Measurements from ENCODE around the gene CACNG4.

Gene CACNG4

DNA sequence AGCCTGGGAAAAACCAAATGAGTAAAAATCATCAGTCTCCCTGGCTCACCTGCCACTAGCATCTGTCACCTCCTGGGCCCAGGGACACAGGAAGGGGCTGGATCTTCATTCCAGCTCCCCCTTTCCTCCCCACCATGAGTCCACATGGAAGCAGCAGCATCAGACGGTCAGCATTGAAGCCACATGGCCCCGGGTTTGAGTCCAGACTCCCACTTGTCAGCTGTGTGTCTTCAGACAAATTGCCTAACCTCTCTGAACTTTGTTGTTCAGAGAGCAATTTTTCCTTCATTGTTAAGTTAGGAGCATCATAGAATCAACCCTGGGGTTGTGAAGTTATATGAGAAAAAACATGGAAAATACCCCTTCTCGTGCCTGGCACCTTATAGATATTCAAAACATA is 10.7 kb downstream of the CACNG4 start:
- no peak overlapping the region for H3K4me3 ChIP-seq (ENCODE audit: low read depth, low read length)
- no peak for DNase-seq (ENCODE audit: low read depth)
- TF ChIP-seq, protein P1, sequence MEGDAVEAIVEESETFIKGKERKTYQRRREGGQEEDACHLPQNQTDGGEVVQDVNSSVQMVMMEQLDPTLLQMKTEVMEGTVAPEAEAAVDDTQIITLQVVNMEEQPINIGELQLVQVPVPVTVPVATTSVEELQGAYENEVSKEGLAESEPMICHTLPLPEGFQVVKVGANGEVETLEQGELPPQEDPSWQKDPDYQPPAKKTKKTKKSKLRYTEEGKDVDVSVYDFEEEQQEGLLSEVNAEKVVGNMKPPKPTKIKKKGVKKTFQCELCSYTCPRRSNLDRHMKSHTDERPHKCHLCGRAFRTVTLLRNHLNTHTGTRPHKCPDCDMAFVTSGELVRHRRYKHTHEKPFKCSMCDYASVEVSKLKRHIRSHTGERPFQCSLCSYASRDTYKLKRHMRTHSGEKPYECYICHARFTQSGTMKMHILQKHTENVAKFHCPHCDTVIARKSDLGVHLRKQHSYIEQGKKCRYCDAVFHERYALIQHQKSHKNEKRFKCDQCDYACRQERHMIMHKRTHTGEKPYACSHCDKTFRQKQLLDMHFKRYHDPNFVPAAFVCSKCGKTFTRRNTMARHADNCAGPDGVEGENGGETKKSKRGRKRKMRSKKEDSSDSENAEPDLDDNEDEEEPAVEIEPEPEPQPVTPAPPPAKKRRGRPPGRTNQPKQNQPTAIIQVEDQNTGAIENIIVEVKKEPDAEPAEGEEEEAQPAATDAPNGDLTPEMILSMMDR (conservative IDR thresholded peaks at IDR 0.05; ENCODE audit: low read depth, low read length) = no peak

DNA sequence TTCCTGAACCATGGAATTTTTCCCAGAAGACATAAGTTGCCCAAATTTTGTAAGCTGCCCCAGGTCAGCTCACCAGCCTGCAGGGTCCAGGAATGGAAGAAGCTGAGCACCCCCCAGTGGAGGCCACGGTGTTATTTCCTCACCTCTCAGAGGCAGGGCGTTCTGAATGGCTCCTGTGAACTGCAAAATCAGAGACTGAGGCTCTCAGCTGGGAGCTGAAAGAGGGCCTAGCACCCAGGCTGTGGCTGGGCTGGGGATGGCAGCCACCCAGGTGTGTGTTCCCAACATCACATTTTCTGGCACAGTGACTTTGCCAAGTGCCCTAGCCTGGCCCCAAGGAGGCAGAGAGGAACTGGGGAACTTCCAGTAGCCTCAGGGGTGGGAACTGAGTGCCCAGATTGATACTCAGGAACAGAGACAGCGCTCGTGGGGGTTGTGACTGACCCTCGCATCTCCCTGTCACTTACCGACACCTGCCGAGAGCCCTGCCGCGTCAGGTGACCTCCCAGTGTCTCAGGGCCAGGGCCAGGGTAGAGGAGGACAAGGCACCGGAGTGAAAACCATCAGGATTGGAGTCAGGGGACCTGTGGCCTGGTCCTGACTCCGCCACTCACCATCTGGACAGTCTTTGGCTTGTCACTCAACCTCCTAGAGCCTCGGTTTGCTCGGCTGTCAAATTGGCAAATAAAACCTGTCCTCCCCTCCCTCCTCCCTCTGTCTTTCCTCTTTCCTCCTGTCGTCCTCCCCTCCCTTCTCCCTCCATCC is 11.3 kb downstream of the CACNG4 start:
- DNase-seq (ENCODE audit: low read depth) = peak; percentile 12
- TF ChIP-seq, protein P1 (conservative IDR thresholded peaks at IDR 0.05; ENCODE audit: low read depth, low read length) = peak; percentile 31

DNA sequence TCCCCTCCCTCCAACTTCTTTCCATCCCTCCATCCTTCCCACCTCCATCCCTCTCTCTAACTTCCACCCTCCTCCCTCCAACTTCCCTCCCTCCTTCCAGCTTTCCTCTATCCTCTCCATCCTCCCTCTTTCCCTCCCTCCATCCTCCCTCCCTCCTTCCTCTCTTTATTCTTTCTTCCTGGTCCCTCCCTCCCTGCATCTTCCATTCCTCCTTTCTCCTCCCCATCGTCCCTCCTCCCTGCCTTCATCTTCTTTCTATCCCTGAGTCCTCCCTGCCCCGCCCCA is 11.8 kb downstream of the CACNG4 start:
- TF ChIP-seq, protein P1 (conservative IDR thresholded peaks at IDR 0.05; ENCODE audit: low read depth, low read length) = no peak
- H3K4me3 ChIP-seq (ENCODE audit: low read depth, low read length) = no peak overlapping the region
- DNase-seq (ENCODE audit: low read depth) = no peak

More for the DNA sequence above, 11.3 kb downstream of the CACNG4 start:
- no peak overlapping the region for H3K4me3 ChIP-seq (ENCODE audit: low read depth, low read length)

GRCh38 chr17:66976781-66977201 is 12.3 kb downstream of the CACNG4 start:
- DNase-seq (ENCODE audit: low read depth) = no peak
- TF ChIP-seq, protein P1 (conservative IDR thresholded peaks at IDR 0.05; ENCODE audit: low read depth, low read length) = no peak

GRCh38 chr17:66978514-66979061 is 14.1 kb downstream of the CACNG4 start:
- H3K4me3 ChIP-seq (ENCODE audit: low read depth, low read length) = no peak overlapping the region
- no peak for DNase-seq (ENCODE audit: low read depth)
- TF ChIP-seq, protein P1 (conservative IDR thresholded peaks at IDR 0.05; ENCODE audit: low read depth, low read length) = no peak

More at GRCh38 chr17:66976781-66977201, 12.3 kb downstream of the CACNG4 start:
- no peak overlapping the region for H3K4me3 ChIP-seq (ENCODE audit: low read depth, low read length)

GRCh38 chr17:66980896-66981295 is 16.4 kb downstream of the CACNG4 start:
- TF ChIP-seq, protein P1 (conservative IDR thresholded peaks at IDR 0.05; ENCODE audit: low read depth, low read length) = no peak
- DNase-seq (ENCODE audit: low read depth) = no peak
- no peak overlapping the region for H3K4me3 ChIP-seq (ENCODE audit: low read depth, low read length)
